ENCODE data around the gene SECISBP2.
"Not testable (repeated sequence)": the region's sequence is repeated elsewhere in the genome, so short reads cannot be mapped to it uniquely, and the experiment has no call there.

DNA sequence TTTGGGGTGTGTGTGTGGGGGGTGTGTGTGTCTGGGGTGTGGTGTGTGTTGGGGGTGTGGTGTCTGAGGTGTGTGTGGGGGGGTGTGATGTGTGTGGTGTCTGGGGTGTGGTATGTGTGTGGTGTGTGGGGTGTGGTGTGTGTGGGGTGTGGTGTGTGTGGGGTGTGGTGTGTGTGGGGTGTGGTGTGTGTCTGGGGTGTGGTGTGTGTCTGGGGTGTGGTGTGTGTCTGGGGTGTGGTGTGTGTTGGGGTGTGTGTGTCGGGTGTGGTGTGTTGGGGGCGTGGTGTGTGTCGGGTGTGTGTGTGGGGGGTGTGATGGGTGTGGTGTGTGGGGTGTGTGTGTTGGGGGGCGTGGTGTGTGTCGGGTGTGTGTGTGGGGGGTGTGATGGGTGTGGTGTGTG is 53.5 kb downstream of the SECISBP2 start:
- not testable (repeated sequence) for TF ChIP-seq POLR2AphosphoS5 (IDR thresholded peaks at IDR 0.05; ENCODE audit: low read depth, low read length); EP300 (IDR thresholded peaks at IDR 0.05; ENCODE audit: borderline replicate concordance in 1 of 2, low read depth in 1 of 2, low read length in 1 of 2); EZH2phosphoT487 (IDR thresholded peaks at IDR 0.05; ENCODE audit: borderline replicate concordance, low read depth); YY1 (IDR thresholded peaks at IDR 0.05; ENCODE audit: low read depth); FOXJ3 (CRISPR knock-in tag; IDR thresholded peaks at IDR 0.05); SMC3 (IDR thresholded peaks at IDR 0.05; ENCODE audit: low read depth, low read length); TAF1 (IDR thresholded peaks at IDR 0.05; ENCODE audit: borderline replicate concordance, low read depth, low read length); TCF12 (IDR thresholded peaks at IDR 0.05); GATA2 (CRISPR knock-in tag; IDR thresholded peaks at IDR 0.05)
- TF ChIP-seq, protein P1, sequence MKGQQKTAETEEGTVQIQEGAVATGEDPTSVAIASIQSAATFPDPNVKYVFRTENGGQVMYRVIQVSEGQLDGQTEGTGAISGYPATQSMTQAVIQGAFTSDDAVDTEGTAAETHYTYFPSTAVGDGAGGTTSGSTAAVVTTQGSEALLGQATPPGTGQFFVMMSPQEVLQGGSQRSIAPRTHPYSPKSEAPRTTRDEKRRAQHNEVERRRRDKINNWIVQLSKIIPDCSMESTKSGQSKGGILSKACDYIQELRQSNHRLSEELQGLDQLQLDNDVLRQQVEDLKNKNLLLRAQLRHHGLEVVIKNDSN (IDR thresholded peaks at IDR 0.05; ENCODE audit: borderline replicate concordance, low read depth), result not testable (repeated sequence)
- TF ChIP-seq, protein P2, sequence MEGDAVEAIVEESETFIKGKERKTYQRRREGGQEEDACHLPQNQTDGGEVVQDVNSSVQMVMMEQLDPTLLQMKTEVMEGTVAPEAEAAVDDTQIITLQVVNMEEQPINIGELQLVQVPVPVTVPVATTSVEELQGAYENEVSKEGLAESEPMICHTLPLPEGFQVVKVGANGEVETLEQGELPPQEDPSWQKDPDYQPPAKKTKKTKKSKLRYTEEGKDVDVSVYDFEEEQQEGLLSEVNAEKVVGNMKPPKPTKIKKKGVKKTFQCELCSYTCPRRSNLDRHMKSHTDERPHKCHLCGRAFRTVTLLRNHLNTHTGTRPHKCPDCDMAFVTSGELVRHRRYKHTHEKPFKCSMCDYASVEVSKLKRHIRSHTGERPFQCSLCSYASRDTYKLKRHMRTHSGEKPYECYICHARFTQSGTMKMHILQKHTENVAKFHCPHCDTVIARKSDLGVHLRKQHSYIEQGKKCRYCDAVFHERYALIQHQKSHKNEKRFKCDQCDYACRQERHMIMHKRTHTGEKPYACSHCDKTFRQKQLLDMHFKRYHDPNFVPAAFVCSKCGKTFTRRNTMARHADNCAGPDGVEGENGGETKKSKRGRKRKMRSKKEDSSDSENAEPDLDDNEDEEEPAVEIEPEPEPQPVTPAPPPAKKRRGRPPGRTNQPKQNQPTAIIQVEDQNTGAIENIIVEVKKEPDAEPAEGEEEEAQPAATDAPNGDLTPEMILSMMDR (IDR thresholded peaks at IDR 0.05), result not testable (repeated sequence)
- TF ChIP-seq, protein P3, sequence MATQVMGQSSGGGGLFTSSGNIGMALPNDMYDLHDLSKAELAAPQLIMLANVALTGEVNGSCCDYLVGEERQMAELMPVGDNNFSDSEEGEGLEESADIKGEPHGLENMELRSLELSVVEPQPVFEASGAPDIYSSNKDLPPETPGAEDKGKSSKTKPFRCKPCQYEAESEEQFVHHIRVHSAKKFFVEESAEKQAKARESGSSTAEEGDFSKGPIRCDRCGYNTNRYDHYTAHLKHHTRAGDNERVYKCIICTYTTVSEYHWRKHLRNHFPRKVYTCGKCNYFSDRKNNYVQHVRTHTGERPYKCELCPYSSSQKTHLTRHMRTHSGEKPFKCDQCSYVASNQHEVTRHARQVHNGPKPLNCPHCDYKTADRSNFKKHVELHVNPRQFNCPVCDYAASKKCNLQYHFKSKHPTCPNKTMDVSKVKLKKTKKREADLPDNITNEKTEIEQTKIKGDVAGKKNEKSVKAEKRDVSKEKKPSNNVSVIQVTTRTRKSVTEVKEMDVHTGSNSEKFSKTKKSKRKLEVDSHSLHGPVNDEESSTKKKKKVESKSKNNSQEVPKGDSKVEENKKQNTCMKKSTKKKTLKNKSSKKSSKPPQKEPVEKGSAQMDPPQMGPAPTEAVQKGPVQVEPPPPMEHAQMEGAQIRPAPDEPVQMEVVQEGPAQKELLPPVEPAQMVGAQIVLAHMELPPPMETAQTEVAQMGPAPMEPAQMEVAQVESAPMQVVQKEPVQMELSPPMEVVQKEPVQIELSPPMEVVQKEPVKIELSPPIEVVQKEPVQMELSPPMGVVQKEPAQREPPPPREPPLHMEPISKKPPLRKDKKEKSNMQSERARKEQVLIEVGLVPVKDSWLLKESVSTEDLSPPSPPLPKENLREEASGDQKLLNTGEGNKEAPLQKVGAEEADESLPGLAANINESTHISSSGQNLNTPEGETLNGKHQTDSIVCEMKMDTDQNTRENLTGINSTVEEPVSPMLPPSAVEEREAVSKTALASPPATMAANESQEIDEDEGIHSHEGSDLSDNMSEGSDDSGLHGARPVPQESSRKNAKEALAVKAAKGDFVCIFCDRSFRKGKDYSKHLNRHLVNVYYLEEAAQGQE (IDR thresholded peaks at IDR 0.05; ENCODE audit: low read depth, low read length), result not testable (repeated sequence)
- TF ChIP-seq, protein P4, sequence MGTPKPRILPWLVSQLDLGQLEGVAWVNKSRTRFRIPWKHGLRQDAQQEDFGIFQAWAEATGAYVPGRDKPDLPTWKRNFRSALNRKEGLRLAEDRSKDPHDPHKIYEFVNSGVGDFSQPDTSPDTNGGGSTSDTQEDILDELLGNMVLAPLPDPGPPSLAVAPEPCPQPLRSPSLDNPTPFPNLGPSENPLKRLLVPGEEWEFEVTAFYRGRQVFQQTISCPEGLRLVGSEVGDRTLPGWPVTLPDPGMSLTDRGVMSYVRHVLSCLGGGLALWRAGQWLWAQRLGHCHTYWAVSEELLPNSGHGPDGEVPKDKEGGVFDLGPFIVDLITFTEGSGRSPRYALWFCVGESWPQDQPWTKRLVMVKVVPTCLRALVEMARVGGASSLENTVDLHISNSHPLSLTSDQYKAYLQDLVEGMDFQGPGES (IDR thresholded peaks at IDR 0.05; ENCODE audit: low read depth, low read length), result not testable (repeated sequence)
